ENCODE measurements around the gene GGPS1.
"Not testable (repeated sequence)": the region's sequence is repeated elsewhere in the genome, so short reads cannot be mapped to it uniquely, and the experiment has no call there.

The GGPS1 gene

DNA sequence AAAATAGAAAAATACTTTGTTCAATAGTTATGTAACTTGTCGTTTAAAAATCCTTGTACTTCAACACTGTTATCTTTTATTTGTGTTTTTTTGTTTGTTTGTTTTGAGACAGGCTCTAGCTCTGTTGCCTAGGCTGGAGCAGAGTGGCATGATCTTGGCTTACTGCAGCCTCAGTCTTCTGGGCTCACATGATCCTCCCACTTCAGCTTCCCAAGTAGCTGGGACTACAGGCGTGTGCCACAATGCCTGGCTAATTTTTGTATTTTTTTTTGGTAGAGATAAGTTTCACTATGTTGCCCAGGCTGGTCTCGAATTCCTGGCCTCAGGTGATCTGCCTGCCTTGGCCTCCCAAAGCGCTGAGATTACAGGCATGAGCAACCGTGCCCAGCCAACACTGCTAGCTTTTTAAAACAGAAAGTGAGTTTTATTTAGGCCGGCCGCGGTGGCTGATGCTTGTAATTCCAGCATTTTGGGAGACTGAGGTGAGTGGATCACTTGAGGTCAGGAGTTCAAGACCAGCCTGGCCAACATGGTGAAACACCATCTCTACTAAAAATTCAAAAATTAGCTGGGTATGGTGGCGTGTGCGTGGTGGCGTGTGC lies 49.9 kb downstream of the GGPS1 start:
- H3K4me3 Mint-ChIP-seq; H3K27me3 Mint-ChIP-seq; H3K27ac Mint-ChIP-seq; H3K9me3 Mint-ChIP-seq; ATAC-seq (replicated peaks); DNase-seq: not testable (repeated sequence)
- peaks cover 24 to 32% of the 10 kb centered on the region in 2 donors for H3K36me3 Mint-ChIP-seq
- peaks cover 11 to 14% of the 10 kb centered on the region in 2 donors for H3K4me1 Mint-ChIP-seq

DNA sequence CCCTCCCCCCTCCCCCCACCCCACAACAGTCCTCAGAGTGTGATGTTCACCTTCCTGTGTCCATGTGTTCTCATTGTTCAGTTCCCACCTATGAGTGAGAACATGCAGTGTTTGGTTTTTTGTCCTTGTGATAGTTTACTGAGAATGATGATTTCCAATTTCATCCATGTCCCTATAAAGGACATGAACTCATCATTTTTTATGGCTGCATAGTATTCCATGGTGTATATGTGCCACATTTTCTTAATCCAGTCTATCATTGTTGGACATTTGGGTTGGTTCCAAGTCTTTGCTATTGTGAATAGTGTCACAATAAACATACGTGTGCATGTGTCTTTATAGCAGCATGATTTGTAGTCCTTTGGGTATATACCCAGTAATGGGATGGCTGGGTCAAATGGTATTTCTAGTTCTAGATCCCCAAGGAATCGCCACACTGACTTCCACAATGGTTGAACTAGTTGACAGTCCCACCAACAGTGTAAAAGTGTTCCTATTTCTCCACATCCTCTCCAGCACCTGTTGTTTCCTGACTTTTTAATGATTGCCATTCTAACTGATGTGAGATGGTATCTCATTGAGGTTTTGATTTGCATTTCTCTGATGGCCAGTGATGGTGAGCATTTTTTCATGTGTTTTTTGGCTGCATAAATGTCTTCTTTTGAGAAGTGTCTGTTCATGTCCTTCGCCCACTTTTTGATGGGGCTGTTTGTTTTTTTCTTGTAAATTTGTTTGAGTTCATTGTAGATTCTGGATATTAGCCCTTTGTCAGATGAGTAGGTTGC lies 53.8 kb downstream of the GGPS1 start:
- H3K9me3 Mint-ChIP-seq; H3K27ac Mint-ChIP-seq; ATAC-seq (replicated peaks); H3K27me3 Mint-ChIP-seq; H3K4me3 Mint-ChIP-seq; DNase-seq: not testable (repeated sequence)
- H3K36me3 Mint-ChIP-seq = peaks cover 25 to 40% of the 10 kb centered on the region in 2 donors
- peaks cover 3 to 14% of the 10 kb centered on the region in 2 donors for H3K4me1 Mint-ChIP-seq

DNA sequence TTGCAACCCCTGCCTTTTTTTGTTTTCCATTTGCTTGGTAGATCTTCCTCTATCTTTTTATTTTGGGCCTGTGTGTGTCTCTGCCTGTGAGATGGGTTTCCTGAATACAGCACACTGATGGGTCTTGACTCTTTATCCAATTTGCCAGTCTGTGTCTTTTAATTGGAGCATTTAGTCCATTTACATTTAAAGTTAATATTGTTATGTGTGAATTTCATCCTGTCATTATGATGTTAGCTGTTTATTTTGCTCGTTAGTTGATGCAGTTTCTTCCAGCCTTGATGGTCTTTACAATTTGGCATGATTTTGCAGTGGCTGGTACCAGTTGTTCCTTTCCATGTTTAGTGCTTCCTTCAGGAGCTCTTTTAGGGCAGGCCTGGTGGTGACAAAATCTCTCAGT lies 57.3 kb downstream of the GGPS1 start:
- Mint-ChIP-seq H3K9me3 (peaks cover 4 to 11% of the 10 kb centered on the region in 2 donors), H3K36me3 (peaks cover 37 to 45% of the 10 kb centered on the region in 2 donors)
- ATAC-seq (replicated peaks); H3K27me3 Mint-ChIP-seq; H3K27ac Mint-ChIP-seq; H3K4me3 Mint-ChIP-seq; DNase-seq; H3K4me1 Mint-ChIP-seq: not testable (repeated sequence)

DNA sequence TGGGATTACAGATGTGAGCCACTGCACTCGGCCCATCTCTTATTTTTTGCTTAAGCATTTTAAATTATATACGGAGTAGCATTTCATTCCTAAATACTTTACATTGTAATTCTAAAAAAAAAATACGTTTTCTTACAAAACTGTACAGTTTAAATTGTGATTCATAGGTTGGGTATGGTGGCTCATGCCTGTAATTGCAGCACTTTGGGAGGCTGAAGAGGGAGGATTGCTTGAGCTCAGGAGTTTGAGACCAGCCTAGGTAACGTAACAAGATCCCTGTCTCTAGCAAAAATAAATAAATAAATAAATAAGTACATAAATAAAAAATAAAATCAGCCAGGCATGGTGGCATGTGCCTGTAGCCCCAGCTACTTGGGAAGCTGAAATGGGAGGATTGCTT lies 63.5 kb downstream of the GGPS1 start:
- ATAC-seq (replicated peaks) (no peak), DNase-seq (no peak)
- Mint-ChIP-seq H3K36me3 (peaks cover 23 to 34% of the 10 kb centered on the region in 2 donors), H3K9me3 (peaks cover 0 to 5% of the 10 kb centered on the region in 2 donors), H3K27ac (no peak overlapping the region), H3K27me3 (no peaks in the 10 kb centered on the region), H3K4me1 (peaks cover 1 to 14% of the 10 kb centered on the region in 2 donors), H3K4me3 (no peak overlapping the region)
